Bronchial smooth muscle cell (primary cell): ENCODE results near the gene CCDC32. TPM values are rescaled to one million over a fixed set of nuclear protein-coding genes. Genes with fewer than 3 reads are reported as not detected.

Experiments
- total RNA-seq: library from RNA; depleted of rRNA; stranded (reverse); fragments of >200 nt; gene quantifications from 2 replicates; pipeline ENCODE4 v1.2.1, GENCODE V29; 2014

Gene CCDC32
- 10.6 and 14.4 TPM in 2 replicates for total RNA-seq

GRCh38 chr15:40564591-40565332, at the start of gene CCDC32:
TSS of gene CCDC32 (minus strand) at chr15:40565042. CDS start at chr15:40563015, 2,027 bp downstream.

GRCh38 chr15:40593588-40594428, 29.0 kb upstream of the CCDC32 start, which contains the start of gene KNL1:
TSS of gene KNL1 (plus strand) at chr15:40594249. CDS start at chr15:40602932, 8,683 bp downstream.

DNA sequence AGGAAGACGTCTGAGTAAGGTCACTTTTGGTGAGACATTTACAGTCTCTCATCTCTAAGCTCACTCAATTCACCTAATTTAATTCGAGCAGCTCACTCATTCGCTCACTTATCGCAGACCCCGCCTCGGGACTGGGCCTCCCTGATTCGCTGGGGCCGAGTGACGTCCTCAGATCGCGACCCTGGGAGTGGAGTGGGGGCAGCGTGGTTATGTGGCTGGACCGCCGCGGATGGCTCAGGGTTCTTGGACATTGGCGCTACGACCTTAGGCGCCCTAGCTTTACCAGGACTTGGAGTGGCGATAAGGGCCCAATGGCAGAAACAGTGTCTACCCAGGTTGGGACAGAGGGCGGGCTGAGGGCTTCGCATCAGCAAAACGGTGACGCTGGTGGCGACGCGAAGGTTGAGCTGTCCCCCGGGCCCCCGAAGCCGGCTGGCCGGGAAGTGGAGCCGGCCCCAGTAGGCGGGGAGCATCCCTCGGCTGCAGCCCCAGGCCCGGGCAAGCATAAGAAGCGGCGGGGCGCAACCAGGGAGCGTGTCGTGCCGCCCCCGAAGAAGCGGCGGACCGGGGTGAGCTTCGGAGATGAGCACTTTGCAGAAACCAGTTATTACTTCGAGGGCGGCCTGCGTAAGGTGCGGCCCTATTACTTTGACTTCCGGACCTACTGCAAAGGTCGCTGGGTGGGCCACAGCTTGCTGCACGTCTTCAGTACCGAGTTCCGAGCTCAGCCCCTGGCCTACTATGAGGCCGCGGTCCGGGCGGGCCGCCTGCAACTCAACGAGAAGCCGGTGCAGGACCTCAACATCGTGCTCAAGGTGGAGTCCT, 4.5 kb upstream of the CCDC32 start, which contains the start of gene RPUSD2:
Gene RPUSD2, plus strand, starts transcription at position 171 of the 825 bp plus-strand sequence. Its CDS starts 39 bp downstream, at position 210.

Other genes starting within 250 kb of the CCDC32 start
- gene INAFM2, start 241.3 kb downstream of the CCDC32 start, total RNA-seq = 2.2 and 5.5 TPM in 2 replicates
- gene CCDC9B, start 224.1 kb downstream of the CCDC32 start, total RNA-seq = 6.0 and 18.8 TPM in 2 replicates
- gene PHGR1, start 214.0 kb downstream of the CCDC32 start, total RNA-seq = not detected in 2 replicates
- under 0.01 and 0.16 TPM in 2 replicates for gene DISP2, start 206.8 kb downstream of the CCDC32 start, total RNA-seq
- 12.9 and 15.0 TPM in 2 replicates for gene KNSTRN, start 182.3 kb downstream of the CCDC32 start, total RNA-seq
- gene IVD, start 159.2 kb downstream of the CCDC32 start, total RNA-seq = 30.3 and 38.5 TPM in 2 replicates
- gene BAHD1, start 124.1 kb downstream of the CCDC32 start, total RNA-seq = 3.5 and 5.2 TPM in 2 replicates
- 5.2 and 6.0 TPM in 2 replicates for gene CHST14, start 94.1 kb downstream of the CCDC32 start, total RNA-seq
- gene RPUSD2, start 4.3 kb upstream of the CCDC32 start, total RNA-seq = 10.9 and 14.6 TPM in 2 replicates
- gene KNL1, start 29.2 kb upstream of the CCDC32 start, total RNA-seq = 0.52 and 1.7 TPM in 2 replicates
- 1.4 TPM in 2 replicates for gene RAD51, start 130.1 kb upstream of the CCDC32 start, total RNA-seq
- gene RMDN3, start 190.2 kb upstream of the CCDC32 start, total RNA-seq = 15.0 and 17.4 TPM in 2 replicates
- 1.6 and 6.3 TPM in 2 replicates for gene GCHFR, start 199.0 kb upstream of the CCDC32 start, total RNA-seq
- under 0.01 TPM in 1 of 2 replicates, not detected in the other for gene C15orf62, start 204.9 kb upstream of the CCDC32 start, total RNA-seq
- 23.5 and 29.2 TPM in 2 replicates for gene ZFYVE19, start 242.0 kb upstream of the CCDC32 start, total RNA-seq
- gene DNAJC17, start 242.4 kb upstream of the CCDC32 start, total RNA-seq = 14.8 and 21.0 TPM in 2 replicates